Sigmoid colon (tissue), 7 donors: Measurements from ENCODE around the gene CEP85L. TPM values are rescaled to one million over a fixed set of nuclear protein-coding genes. Genes with fewer than 3 reads are reported as not detected.
A peak's percentile ranks its signal among the peaks of the same experiment; 100 is the strongest.

Experiments
- DNase-seq: peaks from one replicate; pipeline ENCODE4 v3.0.0-alpha.2; 2019
- H3K27ac ChIP-seq, 4 donors: fragments of 200-600 bp; sonication (generic); one replicate each; pipeline ENCODE4 v1.5.1; 2016 to 2019; ENCODE audit warnings: mild to moderate bottlenecking in 1 of 4
- H3K27me3 ChIP-seq, 3 donors: fragments of 200-600 bp; sonication (generic); one replicate each; pipeline ENCODE4 v1.5.1; 2019; ENCODE audit warnings: mild to moderate bottlenecking in 1 of 3
- H3K36me3 ChIP-seq, 4 donors: fragments of 200-600 bp; sonication (generic); one replicate each; pipeline ENCODE4 v1.5.1; 2016 to 2019
- H3K4me1 ChIP-seq, 4 donors: fragments of 200-600 bp; sonication (generic); one replicate each; pipeline ENCODE4 v1.5.1; 2017 to 2019
- H3K4me3 ChIP-seq, 4 donors: fragments of 200-600 bp; sonication (generic); one replicate each; pipeline ENCODE4 v1.5.1; 2017 to 2019; ENCODE audit warnings: mild to moderate bottlenecking in 2 of 4, moderate library complexity in 1 of 4
- H3K9me3 ChIP-seq, 4 donors: fragments of 200-600 bp in 3 of 4; sonication (generic) in 3 of 4; one replicate each; pipeline versions ENCODE4 v1.5.1 to v1.6.1; 2013 to 2019
- EP300 ChIP-seq, 4 donors: sonication (generic); formaldehyde crosslinking; IDR thresholded peaks; one replicate each; pipeline ENCODE4 v1.6.1; 2017; ENCODE audit warnings: antibody characterized with exemption in 4 of 4
- POLR2A ChIP-seq, 2 donors: fragments of 450-650 bp; IDR thresholded peaks; one replicate each; pipeline ENCODE4 v1.6.1; 2016; ENCODE audit warnings: antibody characterized with exemption in 2 of 2, mild to moderate bottlenecking in 2 of 2, moderate library complexity in 2 of 2
- POLR2AphosphoS5 ChIP-seq, 4 donors: sonication (generic); formaldehyde crosslinking; IDR thresholded peaks; one replicate each; pipeline ENCODE4 v1.6.1; 2017; ENCODE audit warnings: antibody characterized with exemption in 4 of 4
- WGBS, 2 donors: extraction: QIAGEN DNeasy Blood & Tissue Kit; methylation state at CpG; one replicate each; pipeline ENCODE4 v1.1.7; 2013; 5-methylcytosine and 5-hydroxymethylcytosine counted together
- intact Hi-C: fragments of 100-400 bp; cut with DNase I; formaldehyde crosslinking; loops from one replicate; pipeline ENCODE4 v1.15.1; 2023
- polyA plus RNA-seq, 3 donors: library from polyadenylated mRNA; stranded (reverse); fragments of 200-250 nt; gene quantifications; one replicate each; pipeline ENCODE4 v1.2.3, GENCODE V29; 2013
- total RNA-seq, 4 donors: library from RNA; depleted of rRNA; stranded (reverse); fragments of >200 nt; gene quantifications; one replicate each; pipeline ENCODE4 v1.1.0, GENCODE V29; 2016
- TF ChIP-seq, protein P1 (sequence below), 4 experiments: fragments of 450-650 bp in 3 of 4; fragments of 200-600 bp in 1 of 4; IDR thresholded peaks; one replicate each; pipeline ENCODE4 v1.5.1; 2016 to 2019; ENCODE audit warnings: antibody characterized with exemption in 4 of 4, mild to moderate bottlenecking in 3 of 4, moderate library complexity in 2 of 4
- donor health status: healthy with polysubstance abuse.
- donor health status: Bipolar disorder and iron deficiency.
- donor health status: healthy.

Gene CEP85L
- total and polyA plus RNA-seq, 7 donors, result 0.23 to 17.4 (median 12.8) TPM

DNA sequence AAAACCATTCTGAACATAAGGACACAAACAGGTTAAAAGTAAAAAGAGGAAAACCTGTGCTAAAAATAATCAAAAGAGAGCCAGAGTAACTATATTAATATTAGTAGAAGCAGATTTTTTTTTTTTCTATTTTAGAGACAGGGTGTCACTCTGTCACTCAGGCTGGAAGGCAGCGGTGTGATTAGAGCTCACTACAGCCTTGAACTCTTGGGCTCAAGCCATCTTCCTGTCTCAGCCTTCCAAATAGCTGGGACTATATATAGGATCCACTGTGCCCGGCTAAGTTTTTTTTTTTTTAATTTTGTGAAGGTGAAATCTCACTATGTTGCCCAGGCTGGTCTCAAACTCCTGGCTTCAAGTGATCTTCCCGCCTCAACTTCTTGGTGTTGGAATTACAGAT is 136.7 kb downstream of the CEP85L start:
- H3K27ac ChIP-seq, result no peak overlapping the region
- intact Hi-C loops, result no loop called here
- DNase-seq, result no peak
- TF ChIP-seq EP300 (IDR thresholded peaks at IDR 0.05), result no peak
- TF ChIP-seq, protein P1, sequence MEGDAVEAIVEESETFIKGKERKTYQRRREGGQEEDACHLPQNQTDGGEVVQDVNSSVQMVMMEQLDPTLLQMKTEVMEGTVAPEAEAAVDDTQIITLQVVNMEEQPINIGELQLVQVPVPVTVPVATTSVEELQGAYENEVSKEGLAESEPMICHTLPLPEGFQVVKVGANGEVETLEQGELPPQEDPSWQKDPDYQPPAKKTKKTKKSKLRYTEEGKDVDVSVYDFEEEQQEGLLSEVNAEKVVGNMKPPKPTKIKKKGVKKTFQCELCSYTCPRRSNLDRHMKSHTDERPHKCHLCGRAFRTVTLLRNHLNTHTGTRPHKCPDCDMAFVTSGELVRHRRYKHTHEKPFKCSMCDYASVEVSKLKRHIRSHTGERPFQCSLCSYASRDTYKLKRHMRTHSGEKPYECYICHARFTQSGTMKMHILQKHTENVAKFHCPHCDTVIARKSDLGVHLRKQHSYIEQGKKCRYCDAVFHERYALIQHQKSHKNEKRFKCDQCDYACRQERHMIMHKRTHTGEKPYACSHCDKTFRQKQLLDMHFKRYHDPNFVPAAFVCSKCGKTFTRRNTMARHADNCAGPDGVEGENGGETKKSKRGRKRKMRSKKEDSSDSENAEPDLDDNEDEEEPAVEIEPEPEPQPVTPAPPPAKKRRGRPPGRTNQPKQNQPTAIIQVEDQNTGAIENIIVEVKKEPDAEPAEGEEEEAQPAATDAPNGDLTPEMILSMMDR (IDR thresholded peaks at IDR 0.05), result no peak
- no peak overlapping the region for H3K4me3 ChIP-seq
- H3K9me3 ChIP-seq, result no peaks in the 10 kb centered on the region
- peaks cover 0 to 13% (median 5%) of the 10 kb centered on the region in 4 donors for H3K4me1 ChIP-seq
- 90 to 94% methylated on average over 3 of the region's 3 CpGs for WGBS, 2 donors
- no peaks in the 10 kb centered on the region for H3K27me3 ChIP-seq
- H3K36me3 ChIP-seq, result no peaks in the 10 kb centered on the region

DNA sequence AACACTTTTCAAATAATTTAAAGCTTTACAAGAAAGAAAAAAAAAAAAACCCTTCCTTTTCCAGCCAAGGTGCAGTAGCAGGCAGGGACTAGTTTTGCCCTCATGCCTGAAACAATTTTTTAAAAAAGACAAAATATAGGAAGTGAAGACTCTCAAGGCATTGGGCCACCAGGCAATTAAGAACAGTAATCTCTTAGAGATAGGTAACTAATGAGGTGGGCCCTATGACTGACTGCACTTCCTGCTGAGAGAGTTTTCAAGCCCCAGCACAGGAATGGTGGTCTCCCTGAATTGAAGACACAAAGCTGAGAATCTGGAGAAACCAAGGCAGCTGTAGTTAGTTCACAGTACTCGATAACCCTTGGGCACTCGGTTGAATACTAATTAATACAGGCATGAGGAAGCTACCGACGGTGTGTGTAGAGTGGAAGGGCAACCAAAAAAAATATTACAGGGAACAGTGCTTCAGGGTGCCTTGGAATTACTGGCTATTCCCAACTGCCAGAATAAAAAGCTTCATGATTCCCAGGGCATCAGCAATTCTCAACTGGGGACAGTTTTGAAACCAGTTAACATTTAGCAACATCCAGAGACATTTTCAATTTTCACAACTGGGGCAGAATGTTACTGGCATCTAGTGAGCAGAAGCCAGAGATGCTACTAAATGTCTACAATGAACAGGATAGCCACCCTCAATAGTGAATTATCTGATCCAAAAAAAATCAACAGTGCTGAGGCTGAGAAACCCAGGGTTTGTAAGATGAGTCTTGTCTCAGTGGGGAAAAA is 139.3 kb downstream of the CEP85L start:
- Histone ChIP-seq H3K4me3 (no peak overlapping the region), H3K27ac (no peak overlapping the region), H3K36me3 (no peaks in the 10 kb centered on the region), H3K4me1 (peaks cover 0 to 13% (median 5%) of the 10 kb centered on the region in 4 donors), H3K9me3 (no peaks in the 10 kb centered on the region), H3K27me3 (no peaks in the 10 kb centered on the region)
- intact Hi-C loops, result no loop called here
- 92 to 93% methylated on average over 4 of the region's 4 CpGs for WGBS, 2 donors
- DNase-seq, result no peak
- TF ChIP-seq, protein P1 (IDR thresholded peaks at IDR 0.05), result no peak

DNA sequence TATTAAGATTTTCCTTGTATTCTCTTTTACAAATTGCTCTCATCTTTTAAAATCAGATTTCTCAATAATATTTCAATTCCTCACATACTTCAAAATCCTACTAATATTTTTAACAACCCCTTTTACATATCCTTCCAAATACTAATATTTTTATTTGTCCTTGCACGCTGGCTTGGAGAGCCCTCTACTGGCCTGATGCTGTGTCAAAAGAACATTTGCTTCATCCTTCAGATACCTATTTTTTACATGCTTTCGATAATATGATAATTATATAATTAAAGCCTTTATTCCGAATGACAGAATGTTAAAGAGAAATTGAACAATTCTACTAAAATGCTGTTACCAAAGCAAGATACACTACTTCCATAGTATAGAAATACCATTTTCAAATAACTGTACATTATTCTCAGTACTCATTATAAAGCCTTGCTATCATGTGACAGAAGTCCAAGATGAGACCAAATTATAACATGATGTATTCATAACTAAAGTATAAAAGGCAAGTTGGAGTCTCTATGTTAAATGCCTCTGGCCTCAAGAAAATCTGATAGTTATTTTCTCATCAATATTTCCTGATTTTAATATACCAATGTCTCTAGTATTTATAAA is 142.3 kb downstream of the CEP85L start:
- Histone ChIP-seq H3K27me3 (no peaks in the 10 kb centered on the region), H3K36me3 (no peaks in the 10 kb centered on the region), H3K27ac (no peak overlapping the region), H3K4me1 (peaks cover 0 to 13% (median 5%) of the 10 kb centered on the region in 4 donors), H3K4me3 (no peak overlapping the region), H3K9me3 (no peaks in the 10 kb centered on the region)
- intact Hi-C loops, result loop anchor here (2.0 to 5.0 kb wide), 3 partner anchors 43 to 224 kb away; no protein-coding TSS in a partner anchor
- WGBS, 2 donors, result 58 to 71% methylated on average over 3 of the region's 3 CpGs
- DNase-seq, result no peak
- TF ChIP-seq, protein P1 (IDR thresholded peaks at IDR 0.05), result peak; percentile 15 to 71 (median 43)
- TF ChIP-seq EP300 (IDR thresholded peaks at IDR 0.05), result no peak

DNA sequence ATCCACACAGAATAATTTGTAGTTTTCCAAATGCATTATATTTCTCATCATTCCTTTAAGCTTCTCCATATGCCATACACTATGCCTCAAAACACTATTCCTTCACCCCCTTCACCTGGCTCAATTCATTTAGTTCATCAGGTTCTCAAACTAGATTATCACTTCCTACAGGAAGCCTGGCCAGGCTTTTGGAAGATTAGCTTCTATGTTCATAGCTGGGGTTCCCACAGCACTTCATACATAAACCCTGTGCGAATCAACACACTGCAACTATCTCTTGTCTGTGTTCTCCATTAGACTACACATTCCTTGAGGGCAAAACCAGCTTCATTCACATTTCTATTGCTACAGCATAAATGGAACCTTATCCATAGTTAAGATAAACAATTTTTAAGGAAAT is 143.8 kb downstream of the CEP85L start:
- TF ChIP-seq POLR2AphosphoS5 (IDR thresholded peaks at IDR 0.05), result no peak
- H3K36me3 ChIP-seq, result no peaks in the 10 kb centered on the region
- H3K4me1 ChIP-seq, result peaks cover 0 to 13% (median 5%) of the 10 kb centered on the region in 4 donors
- H3K9me3 ChIP-seq, result peaks cover 0 to 2% (median 0%) of the 10 kb centered on the region in 4 donors
- no peaks in the 10 kb centered on the region for H3K27me3 ChIP-seq
- WGBS, 2 donors, result 94 to 96% methylated on average over 1 of the region's 1 CpG
- intact Hi-C loops, result loop anchor here (2.0 to 5.0 kb wide), 3 partner anchors 45 to 223 kb away; no protein-coding TSS in a partner anchor
- no peak overlapping the region for H3K27ac ChIP-seq
- no peak overlapping the region for H3K4me3 ChIP-seq
- DNase-seq, result no peak

DNA sequence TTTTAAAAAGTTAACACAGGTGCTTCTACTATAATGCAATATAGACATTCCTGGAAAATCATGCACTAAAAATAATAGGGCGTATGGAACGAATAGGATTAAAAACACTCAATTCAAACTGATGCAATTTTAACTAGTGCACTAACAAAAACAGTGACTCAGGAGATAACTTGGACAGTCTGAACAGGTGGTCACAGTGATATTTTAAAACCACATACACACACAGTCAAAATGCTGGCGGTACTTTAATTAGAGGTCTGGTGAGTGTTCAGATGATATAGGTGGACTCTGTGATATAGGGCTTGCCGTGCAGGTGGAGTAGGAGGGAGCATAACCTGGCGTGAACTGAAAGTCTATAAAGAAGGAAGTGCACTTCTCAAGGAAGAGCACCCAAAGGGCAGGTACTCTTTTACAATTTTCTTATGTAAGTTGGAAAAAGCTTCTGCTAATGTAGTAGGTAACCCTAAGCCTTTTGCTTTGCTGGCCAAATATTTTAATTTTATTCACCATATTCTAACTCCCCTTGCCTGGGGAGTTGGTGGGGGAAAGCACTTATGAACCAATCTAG is 145.2 kb downstream of the CEP85L start:
- Histone ChIP-seq H3K27ac (no peak overlapping the region), H3K36me3 (no peaks in the 10 kb centered on the region), H3K4me1 (peaks cover 0 to 15% (median 6%) of the 10 kb centered on the region in 4 donors), H3K9me3 (peaks cover 0 to 2% (median 0%) of the 10 kb centered on the region in 4 donors), H3K27me3 (no peaks in the 10 kb centered on the region), H3K4me3 (no peak overlapping the region)
- DNase-seq, result no peak
- TF ChIP-seq, protein P1 (IDR thresholded peaks at IDR 0.05), result no peak
- no peak for TF ChIP-seq POLR2A (IDR thresholded peaks at IDR 0.05)
- TF ChIP-seq EP300 (IDR thresholded peaks at IDR 0.05), result no peak
- no peak for TF ChIP-seq POLR2AphosphoS5 (IDR thresholded peaks at IDR 0.05)
- 75 to 84% methylated on average over 5 of the region's 5 CpGs for WGBS, 2 donors
- intact Hi-C loops, result loop anchor here (5.0 kb wide), 2 partner anchors 46 to 76 kb away; no protein-coding TSS in a partner anchor
